Brain microvascular endothelial cell (primary cell): ENCODE data around the gene RIMBP2.
"Not testable (repeated sequence)": the region's sequence is repeated elsewhere in the genome, so short reads cannot be mapped to it uniquely, and the experiment has no call there.

Source experiments
- DNase-seq: peaks from one replicate; pipeline ENCODE4 v3.0.0-alpha.2; 2020
- H3K27ac ChIP-seq: fragments of 250-450 bp; sonication (Bioruptor Pico); 2 replicates; pipeline ENCODE4 v1.5.1; 2020; ENCODE audit warnings: mild to moderate bottlenecking, moderate library complexity
- H3K27me3 ChIP-seq: fragments of 250-450 bp; sonication (Bioruptor Pico); replicated peaks from 2 replicates; pipeline ENCODE4 v1.5.1; 2020; ENCODE audit warnings: mild to moderate bottlenecking
- H3K36me3 ChIP-seq: fragments of 250-450 bp; sonication (Bioruptor Pico); replicated peaks from 2 replicates; pipeline ENCODE4 v1.5.1; 2020; ENCODE audit warnings: mild to moderate bottlenecking
- H3K4me3 ChIP-seq: 2 replicates; pipeline ENCODE4 v1.5.1; 2011; ENCODE audit warnings: low read depth, mild to moderate bottlenecking, control low read depth, low read length, moderate library complexity
- in situ Hi-C: cut with HindIII; loops from 2 replicates; pipeline ENCODE4 v1.10.0; 2017; ENCODE audit warnings: low sequenced_read_pairs, low pct_ligation_motif_present
- TF ChIP-seq, protein P1 (sequence below): IDR thresholded peaks from 2 replicates; pipeline ENCODE4 v1.5.1; 2011; ENCODE audit warnings: low read depth, mild to moderate bottlenecking, moderate library complexity, low read length, control low read depth, inconsistent platforms; ENCODE audit errors: missing control alignments

RIMBP2 gene

GRCh38 chr12:130761537-130762318 is 45.6 kb upstream of the RIMBP2 start:
- in situ Hi-C loops = no loop called here
- peak; percentile 53 for DNase-seq
- no peaks in the 10 kb centered on the region for H3K27me3 ChIP-seq
- no peak overlapping the region for H3K27ac ChIP-seq
- H3K36me3 ChIP-seq = no peaks in the 10 kb centered on the region
- TF ChIP-seq, protein P1, sequence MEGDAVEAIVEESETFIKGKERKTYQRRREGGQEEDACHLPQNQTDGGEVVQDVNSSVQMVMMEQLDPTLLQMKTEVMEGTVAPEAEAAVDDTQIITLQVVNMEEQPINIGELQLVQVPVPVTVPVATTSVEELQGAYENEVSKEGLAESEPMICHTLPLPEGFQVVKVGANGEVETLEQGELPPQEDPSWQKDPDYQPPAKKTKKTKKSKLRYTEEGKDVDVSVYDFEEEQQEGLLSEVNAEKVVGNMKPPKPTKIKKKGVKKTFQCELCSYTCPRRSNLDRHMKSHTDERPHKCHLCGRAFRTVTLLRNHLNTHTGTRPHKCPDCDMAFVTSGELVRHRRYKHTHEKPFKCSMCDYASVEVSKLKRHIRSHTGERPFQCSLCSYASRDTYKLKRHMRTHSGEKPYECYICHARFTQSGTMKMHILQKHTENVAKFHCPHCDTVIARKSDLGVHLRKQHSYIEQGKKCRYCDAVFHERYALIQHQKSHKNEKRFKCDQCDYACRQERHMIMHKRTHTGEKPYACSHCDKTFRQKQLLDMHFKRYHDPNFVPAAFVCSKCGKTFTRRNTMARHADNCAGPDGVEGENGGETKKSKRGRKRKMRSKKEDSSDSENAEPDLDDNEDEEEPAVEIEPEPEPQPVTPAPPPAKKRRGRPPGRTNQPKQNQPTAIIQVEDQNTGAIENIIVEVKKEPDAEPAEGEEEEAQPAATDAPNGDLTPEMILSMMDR = peak; percentile 75
- H3K4me3 ChIP-seq = no peak overlapping the region

DNA sequence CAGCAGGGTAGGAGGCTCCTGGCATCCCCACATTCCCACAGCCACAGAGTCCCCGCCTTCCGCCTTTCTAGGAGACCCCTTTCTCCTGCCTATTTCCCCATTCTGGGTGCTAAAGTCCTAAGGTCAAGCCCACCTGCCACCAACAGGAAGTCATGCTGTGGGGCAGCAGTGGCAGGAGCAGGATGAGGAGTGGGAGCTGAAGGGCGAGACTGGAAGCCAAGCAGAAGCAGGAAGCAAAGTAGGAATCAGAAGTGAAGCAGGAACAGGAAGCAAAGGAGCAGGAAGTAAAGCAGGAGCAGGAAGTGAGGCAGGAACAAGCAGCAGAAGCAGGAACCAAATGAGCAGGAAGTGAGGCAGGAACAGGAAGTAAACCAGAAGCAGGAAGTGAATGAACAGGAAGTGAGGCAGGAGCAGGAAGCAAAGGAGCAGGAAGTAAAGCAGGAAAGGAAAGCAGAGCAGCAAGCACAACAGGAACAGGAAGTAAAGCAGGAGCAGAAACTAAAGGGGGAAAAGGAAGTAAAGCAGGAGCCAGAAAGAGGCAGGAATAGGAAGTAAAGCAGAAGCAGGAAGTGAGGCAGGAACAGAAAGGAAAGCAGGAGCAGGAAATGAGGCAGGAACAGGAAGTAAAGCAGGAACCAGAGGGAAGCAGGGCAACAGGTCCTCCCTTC is 38.3 kb upstream of the RIMBP2 start:
- in situ Hi-C loops = no loop called here
- Histone ChIP-seq H3K36me3 (no peaks in the 10 kb centered on the region), H3K4me3 (no peak overlapping the region), H3K27ac (no peak overlapping the region), H3K27me3 (no peaks in the 10 kb centered on the region)
- TF ChIP-seq, protein P1 = no peak
- DNase-seq = no peak

- H3K27me3 ChIP-seq = no peaks in the 10 kb centered on the region
- in situ Hi-C loops = no loop called here
- TF ChIP-seq, protein P1 = no peak
Observed at GRCh38 chr12:130752692-130753230, 36.7 kb upstream of the RIMBP2 start.

GRCh38 chr12:130752037-130752436 is 35.9 kb upstream of the RIMBP2 start:
- H3K27ac ChIP-seq, in situ Hi-C loops, H3K36me3 ChIP-seq, H3K27me3 ChIP-seq, H3K4me3 ChIP-seq, DNase-seq: not testable (repeated sequence)

More at GRCh38 chr12:130752692-130753230, 36.7 kb upstream of the RIMBP2 start:
- Histone ChIP-seq H3K27ac (no peak overlapping the region), H3K36me3 (no peaks in the 10 kb centered on the region), H3K4me3 (no peak overlapping the region)
- no peak for DNase-seq

GRCh38 chr12:130748786-130749185 is 32.7 kb upstream of the RIMBP2 start:
- no peaks in the 10 kb centered on the region for H3K27me3 ChIP-seq
- in situ Hi-C loops = no loop called here
- H3K36me3 ChIP-seq = no peaks in the 10 kb centered on the region
- TF ChIP-seq, protein P1 = no peak
- H3K4me3 ChIP-seq = no peak overlapping the region
- H3K27ac ChIP-seq = no peak overlapping the region
- DNase-seq = no peak
